IMR-90 (cell line): ENCODE data around the gene CFAP70. TPM values are rescaled to one million over a fixed set of nuclear protein-coding genes. Genes with fewer than 3 reads are reported as not detected.

Experiments
- microRNA-seq, 2 experiments: library from miRNA; stranded (forward) in 1 of 2; unstranded in 1 of 2; fragments of 10-50 nt in 1 of 2; fragments of <30 nt in 1 of 2; gene quantifications in 1 of 2; microRNA quantifications in 1 of 2; one replicate each; pipeline versions ENCODE3 to v1.1.0; 2013 to 2020; ENCODE audit not compliant: insufficient read depth in 1 of 2, insufficient read length in 1 of 2, unreplicated experiment in 1 of 2
- polyA plus RNA-seq, 3 experiments: library from polyadenylated mRNA; depleted of rRNA; stranded (reverse); fragments of >200 nt; gene quantifications; 2 replicates each; pipeline ENCODE4 v1.2.3, GENCODE V29; 2012; ENCODE audit warnings: low replicate concordance in 1 of 3
- small RNA-seq, 5 experiments: library from RNA; depleted of rRNA; stranded (forward); fragments of <200 nt; gene quantifications; one replicate each; pipeline ENCODE3, GENCODE V24; 2012
- total RNA-seq: library from RNA; depleted of rRNA; stranded (reverse); fragments of >200 nt; gene quantifications from 2 replicates; pipeline ENCODE4 v1.2.3, GENCODE V29; 2012; rRNA removed

CFAP70 gene
- total and polyA plus RNA-seq, 2 of the 4 experiments (the other 2 are of a cell fraction): 0.15 to 0.18 TPM

Small RNAs within 50 kb of the gene (microRNA-seq; reads per million reads assigned to microRNA genes)
- gene RF00019 (ENCODE audit: insufficient read depth, insufficient read length) (not detected), gene RNU6-833P (ENCODE audit: insufficient read depth, insufficient read length) (not detected)

Small RNAs within 50 kb of the gene (small RNA-seq; reads per million reads assigned to genes)
- gene RF00019 (0 reads per million in 5 experiments), gene RNU6-833P (0 reads per million in 5 experiments)

Other genes starting within 250 kb of the CFAP70 start
- 0.90 and 1.1 TPM in 2 replicates for gene NUDT13, start 248.4 kb downstream of the CFAP70 start, total RNA-seq
- gene NUDT13, start 248.4 kb downstream of the CFAP70 start, polyA plus RNA-seq (2012; rRNA removed): 1.3 and 1.7 TPM in 2 replicates
- 32.8 and 36.9 TPM in 2 replicates for gene ECD, start 190.9 kb downstream of the CFAP70 start, total RNA-seq
- gene ECD, start 190.9 kb downstream of the CFAP70 start, polyA plus RNA-seq (2012; rRNA removed): 19.3 and 22.1 TPM in 2 replicates
- gene FAM149B1, start 190.7 kb downstream of the CFAP70 start, total RNA-seq: 22.8 and 28.3 TPM in 2 replicates
- 18.2 and 21.7 TPM in 2 replicates for gene FAM149B1, start 190.7 kb downstream of the CFAP70 start, polyA plus RNA-seq (2012; rRNA removed)
- 28.7 and 39.4 TPM in 2 replicates for gene DNAJC9, start 111.6 kb downstream of the CFAP70 start, total RNA-seq
- gene DNAJC9, start 111.6 kb downstream of the CFAP70 start, polyA plus RNA-seq (2012; rRNA removed): 17.9 and 20.0 TPM in 2 replicates
- 45.3 and 66.1 TPM in 2 replicates for gene MRPS16, start 106.2 kb downstream of the CFAP70 start, total RNA-seq
- gene MRPS16, start 106.2 kb downstream of the CFAP70 start, polyA plus RNA-seq (2012; rRNA removed): 62.4 and 75.5 TPM in 2 replicates
- 102 and 120 TPM in 2 replicates for gene ANXA7, start 55.2 kb upstream of the CFAP70 start, total RNA-seq
- 77.2 and 77.4 TPM in 2 replicates for gene ANXA7, start 55.2 kb upstream of the CFAP70 start, polyA plus RNA-seq (2012; rRNA removed)
- gene MSS51, start 74.7 kb upstream of the CFAP70 start, total RNA-seq: 1.1 TPM in 2 replicates
- gene MSS51, start 74.7 kb upstream of the CFAP70 start, polyA plus RNA-seq (2012; rRNA removed): 1.3 and 1.8 TPM in 2 replicates
- 22.9 and 40.0 TPM in 2 replicates for gene PPP3CB, start 137.2 kb upstream of the CFAP70 start, total RNA-seq
- 26.4 and 36.4 TPM in 2 replicates for gene PPP3CB, start 137.2 kb upstream of the CFAP70 start, polyA plus RNA-seq (2012; rRNA removed)
- 7.9 and 8.9 TPM in 2 replicates for gene USP54, start 232.5 kb upstream of the CFAP70 start, total RNA-seq
- 4.0 and 4.5 TPM in 2 replicates for gene USP54, start 232.5 kb upstream of the CFAP70 start, polyA plus RNA-seq (2012; rRNA removed)